GM12801 (cell line): ENCODE results near the gene DENND1A.

Source experiments
- CTCF ChIP-seq: IDR thresholded peaks from one replicate; pipeline ENCODE4 v1.5.1; 2011; ENCODE audit warnings: control low read depth; ENCODE audit not compliant: insufficient read length; ENCODE audit errors: extremely low read depth

DENND1A gene

GRCh38 chr9:123419091-123419490 is 510.8 kb downstream of the DENND1A start:
- no peak for TF ChIP-seq CTCF

- no peak for TF ChIP-seq CTCF
Observed at GRCh38 chr9:123418506-123418905, 511.4 kb downstream of the DENND1A start.

- no peak for TF ChIP-seq CTCF
Observed at GRCh38 chr9:123418052-123418430, 511.9 kb downstream of the DENND1A start.

- no peak for TF ChIP-seq CTCF
Observed at GRCh38 chr9:123417289-123418051, 512.5 kb downstream of the DENND1A start.

- TF ChIP-seq CTCF = no peak
Observed at GRCh38 chr9:123416176-123416575, 513.8 kb downstream of the DENND1A start.

- TF ChIP-seq CTCF = no peak
Observed at GRCh38 chr9:123414936-123415930, 514.7 kb downstream of the DENND1A start.

GRCh38 chr9:123414204-123414603 is 515.7 kb downstream of the DENND1A start:
- no peak for TF ChIP-seq CTCF
